Neural progenitor cell (in vitro differentiated cells): Measurements from ENCODE around the gene FNIP1.

ENCODE experiments used
- EZH2phosphoT487 ChIP-seq: fragments of 200-600 bp; sonication (generic); IDR thresholded peaks from 2 replicates; pipeline ENCODE4 v1.6.1; 2017; ENCODE audit warnings: antibody characterized with exemption
- TF ChIP-seq, protein P1 (sequence below): fragments of 200-600 bp; sonication (generic); IDR thresholded peaks from 2 replicates; pipeline ENCODE4 v1.5.1; 2017; ENCODE audit warnings: antibody characterized with exemption, mild to moderate bottlenecking

DNA sequence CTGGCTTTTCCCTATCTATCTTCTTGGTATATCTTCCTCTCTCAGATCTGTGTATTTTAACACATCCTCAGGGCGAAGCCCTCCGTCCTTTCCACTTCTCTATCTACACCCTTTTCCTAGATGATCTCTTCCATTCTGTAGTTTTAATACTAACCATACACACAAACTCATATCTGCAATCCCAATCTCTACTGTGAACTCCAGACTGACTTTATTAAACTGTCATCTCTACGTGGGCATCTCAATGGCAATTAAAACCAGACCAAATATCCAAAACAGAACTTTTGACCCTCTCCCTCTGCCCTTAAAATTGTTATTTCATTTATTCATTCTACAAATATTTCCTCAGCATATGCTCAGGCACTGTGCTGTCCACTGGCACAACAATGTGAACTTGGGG lies 7.1 kb downstream of the FNIP1 start:
- TF ChIP-seq, protein P1, sequence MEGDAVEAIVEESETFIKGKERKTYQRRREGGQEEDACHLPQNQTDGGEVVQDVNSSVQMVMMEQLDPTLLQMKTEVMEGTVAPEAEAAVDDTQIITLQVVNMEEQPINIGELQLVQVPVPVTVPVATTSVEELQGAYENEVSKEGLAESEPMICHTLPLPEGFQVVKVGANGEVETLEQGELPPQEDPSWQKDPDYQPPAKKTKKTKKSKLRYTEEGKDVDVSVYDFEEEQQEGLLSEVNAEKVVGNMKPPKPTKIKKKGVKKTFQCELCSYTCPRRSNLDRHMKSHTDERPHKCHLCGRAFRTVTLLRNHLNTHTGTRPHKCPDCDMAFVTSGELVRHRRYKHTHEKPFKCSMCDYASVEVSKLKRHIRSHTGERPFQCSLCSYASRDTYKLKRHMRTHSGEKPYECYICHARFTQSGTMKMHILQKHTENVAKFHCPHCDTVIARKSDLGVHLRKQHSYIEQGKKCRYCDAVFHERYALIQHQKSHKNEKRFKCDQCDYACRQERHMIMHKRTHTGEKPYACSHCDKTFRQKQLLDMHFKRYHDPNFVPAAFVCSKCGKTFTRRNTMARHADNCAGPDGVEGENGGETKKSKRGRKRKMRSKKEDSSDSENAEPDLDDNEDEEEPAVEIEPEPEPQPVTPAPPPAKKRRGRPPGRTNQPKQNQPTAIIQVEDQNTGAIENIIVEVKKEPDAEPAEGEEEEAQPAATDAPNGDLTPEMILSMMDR: no peak
- TF ChIP-seq EZH2phosphoT487: no peak
